ENCODE measurements around the gene MCM10. TPM values are rescaled to one million over a fixed set of nuclear protein-coding genes. Genes with fewer than 3 reads are reported as not detected.

MCM10 gene
- total RNA-seq, 1 experiment from 2014 or later = 7.0 TPM

Small RNAs within 50 kb of the gene (small RNA-seq; reads per million reads assigned to genes)
- not detected for gene RNU6-6P

Other genes starting within 250 kb of the MCM10 start
- 1.4 and 2.9 TPM in 2 replicates for gene CCDC3, start 159.8 kb upstream of the MCM10 start, total RNA-seq (2014; rRNA removed; shearing (Covaris generic); ENCODE audit: low replicate concordance)
- 0.40 and 0.56 TPM in 2 replicates for gene OPTN, start 61.4 kb upstream of the MCM10 start, total RNA-seq (2014; rRNA removed; shearing (Covaris generic); ENCODE audit: low replicate concordance)
- gene UCMA, start 72.8 kb downstream of the MCM10 start, total RNA-seq (2014; rRNA removed; shearing (Covaris generic); ENCODE audit: low replicate concordance) = 0.63 TPM in 1 of 2 replicates, not detected in the other
- gene PHYH, start 138.5 kb downstream of the MCM10 start, total RNA-seq (2014; rRNA removed; shearing (Covaris generic); ENCODE audit: low replicate concordance) = 3.5 and 4.0 TPM in 2 replicates
- 70.0 and 81.0 TPM in 2 replicates for gene SEPHS1, start 186.7 kb downstream of the MCM10 start, total RNA-seq (2014; rRNA removed; shearing (Covaris generic); ENCODE audit: low replicate concordance)